Heart left ventricle (tissue), 16 donors: ENCODE data around the gene CHIT1. TPM values are rescaled to one million over a fixed set of nuclear protein-coding genes. Genes with fewer than 3 reads are reported as not detected.

Source experiments
- ATAC-seq, 4 donors: fragments of 200-7000 bp; cut with Tn5 transposase; one replicate each; pipeline ENCODE4 v1.9.1; 2020 to 2022; ENCODE audit warnings: moderate library complexity in 4 of 4, mild to moderate bottlenecking in 3 of 4, moderate number of reproducible peaks in 1 of 4
- DNase-seq, 5 donors: peaks; one replicate each; pipeline ENCODE4 v3.0.0-alpha.2; 2020
- H3K27ac ChIP-seq, 12 donors: fragments of 200-600 bp; sonication (generic) in 4 of 12; one replicate each; pipeline versions ENCODE4 v1.5.0 to v1.8.0; 2016 to 2022; ENCODE audit warnings: mild to moderate bottlenecking in 2 of 12
- H3K27me3 ChIP-seq, 9 donors: fragments of 200-600 bp; sonication (generic) in 2 of 9; one replicate each; pipeline versions ENCODE4 v1.5.1 to v1.8.0; 2016 to 2022; ENCODE audit warnings: mild to moderate bottlenecking in 3 of 9
- H3K36me3 ChIP-seq, 9 donors: fragments of 200-600 bp; sonication (generic) in 2 of 9; one replicate each; pipeline versions ENCODE4 v1.5.0 to v1.8.0; 2018 to 2022; ENCODE audit warnings: mild to moderate bottlenecking in 2 of 9
- H3K4me1 ChIP-seq, 12 donors: fragments of 200-600 bp; sonication (generic) in 4 of 12; one replicate each; pipeline versions ENCODE4 v1.5.0 to v1.8.0; 2016 to 2022; ENCODE audit warnings: mild to moderate bottlenecking in 3 of 12
- H3K4me3 ChIP-seq, 12 donors: fragments of 200-600 bp; sonication (generic) in 4 of 12; one replicate each; pipeline versions ENCODE4 v1.5.0 to v1.8.0; 2017 to 2022; ENCODE audit warnings: mild to moderate bottlenecking in 9 of 12, moderate library complexity in 4 of 12
- H3K9me3 ChIP-seq, 12 donors: fragments of 200-600 bp; sonication (generic) in 4 of 12; one replicate each; pipeline versions ENCODE4 v1.5.0 to v1.8.0; 2016 to 2022; ENCODE audit warnings: mild to moderate bottlenecking in 1 of 12
- POLR2A ChIP-seq, 2 donors: fragments of 450-650 bp; IDR thresholded peaks; one replicate each; pipeline ENCODE4 v1.6.1; 2017; ENCODE audit warnings: antibody characterized with exemption in 2 of 2, mild to moderate bottlenecking in 2 of 2, moderate library complexity in 2 of 2
- WGBS, 4 donors: extraction: QIAGEN DNeasy Blood & Tissue Kit in 2 of 4; methylation state at CpG; one replicate each; pipeline versions ENCODE4 v1.1.5 to v1.1.7; 2013 to 2018; 5-methylcytosine and 5-hydroxymethylcytosine counted together
- intact Hi-C, 10 donors: fragments of 100-400 bp; cut with DNase I; formaldehyde crosslinking; loops; one replicate each; pipeline versions ENCODE4 v1.11.1 to v1.14.2; 2022
- polyA plus RNA-seq, 2 donors: library from polyadenylated mRNA; stranded (reverse); fragments of 200-250 nt; gene quantifications; one replicate each; pipeline ENCODE4 v1.2.3, GENCODE V29; 2013
- total RNA-seq, 9 donors: library from RNA; depleted of rRNA in 2 of 9; stranded (reverse); fragments of >200 nt in 2 of 9; fragmentation: NEBNext Ultra II Directional in 3 of 9; extraction: Animal tissue kit (Norgen Biotek cat#: 25700) in 3 of 9; gene quantifications; one replicate each; pipeline versions ENCODE4 v1.1.0 to v1.2.4, GENCODE V29; 2016 to 2023
- TF ChIP-seq, protein P1 (sequence below), 12 donors: fragments of 200-600 bp; sonication (generic) in 4 of 12; IDR thresholded peaks; one replicate each; pipeline versions ENCODE4 v1.5.0 to v1.8.0; 2018 to 2022; ENCODE audit warnings: antibody characterized with exemption in 12 of 12, mild to moderate bottlenecking in 5 of 12
- donor health status: ischemic (EF 13 %, LVEDD 7.1; RV severe dilation, severe dysfunction).
- donor health status: healthy with polysubstance abuse.
- donor health status: DM: no; HTN: yes; CAD: no.
- donor health status: DM: no; HTN: no; CAD: no.
- donor health status: ischemic (EF 25% LVEDD 6.9; RV normal size, moderate dysfunction).
- donor health status: ischemic (EF 25% LVEDD 5.7; RV mildly dilated, moderate dysfunction).
- donor health status: healthy.
- donor health status: DM: yes; HTN: yes; CAD: no.
- donor health status: ischemic (EF 35%, LVEDD 5.7; RV mildly dilated, moderate dysfunction).
- donor health status: nonischemic (EF 11% LVEDD 7.7; RV severe dilation, severe dysfunction).
- donor health status: DM: yes; HTN: yes; CAD: no.
- donor health status: PGD.
- donor health status: ischemic (EF 29% LVEDD 5.4; RV normal size, mild dysfunction).
- donor health status: nonischemic (EF 23%, LVEDD 6.1; RV moderate dilation, normal function).

CHIT1 gene
- total and polyA plus RNA-seq, 11 donors, result 0.05 to 1.7 (median 0.22) TPM; not detected in 6

GRCh38 chr1:203276916-203277545, 47.6 kb upstream of the CHIT1 start:
- intact Hi-C loops, result loop anchor here in 2 of 10 donors (10.0 kb wide), 2 partner anchors 418 to 428 kb away; no protein-coding TSS in a partner anchor
- ATAC-seq (peak in 2 of 4 donors; percentile 3 to 8), DNase-seq (peak in 2 of 5 donors; percentile 60 to 77)
- H3K27ac ChIP-seq, result peak overlapping the region; percentile 79 to 98 (median 92)
- no peaks in the 10 kb centered on the region for H3K27me3 ChIP-seq
- H3K4me3 ChIP-seq, result no peak overlapping the region
- H3K4me1 ChIP-seq, result peaks cover 13 to 91% (median 74%) of the 10 kb centered on the region in 12 donors
- TF ChIP-seq POLR2A (IDR thresholded peaks at IDR 0.05), result no peak
- no peaks in the 10 kb centered on the region for H3K36me3 ChIP-seq
- no peaks in the 10 kb centered on the region for H3K9me3 ChIP-seq
- 44 to 64% (median 48%) methylated on average over 7 to 9 of the region's 9 CpGs for WGBS, 4 donors

- H3K27me3 ChIP-seq, result no peaks in the 10 kb centered on the region
- no peaks in the 10 kb centered on the region for H3K9me3 ChIP-seq
- H3K4me3 ChIP-seq, result no peak overlapping the region
- ATAC-seq (no peak), DNase-seq (no peak)
- peaks cover 13 to 91% (median 69%) of the 10 kb centered on the region in 12 donors for H3K4me1 ChIP-seq
- TF ChIP-seq, protein P1, sequence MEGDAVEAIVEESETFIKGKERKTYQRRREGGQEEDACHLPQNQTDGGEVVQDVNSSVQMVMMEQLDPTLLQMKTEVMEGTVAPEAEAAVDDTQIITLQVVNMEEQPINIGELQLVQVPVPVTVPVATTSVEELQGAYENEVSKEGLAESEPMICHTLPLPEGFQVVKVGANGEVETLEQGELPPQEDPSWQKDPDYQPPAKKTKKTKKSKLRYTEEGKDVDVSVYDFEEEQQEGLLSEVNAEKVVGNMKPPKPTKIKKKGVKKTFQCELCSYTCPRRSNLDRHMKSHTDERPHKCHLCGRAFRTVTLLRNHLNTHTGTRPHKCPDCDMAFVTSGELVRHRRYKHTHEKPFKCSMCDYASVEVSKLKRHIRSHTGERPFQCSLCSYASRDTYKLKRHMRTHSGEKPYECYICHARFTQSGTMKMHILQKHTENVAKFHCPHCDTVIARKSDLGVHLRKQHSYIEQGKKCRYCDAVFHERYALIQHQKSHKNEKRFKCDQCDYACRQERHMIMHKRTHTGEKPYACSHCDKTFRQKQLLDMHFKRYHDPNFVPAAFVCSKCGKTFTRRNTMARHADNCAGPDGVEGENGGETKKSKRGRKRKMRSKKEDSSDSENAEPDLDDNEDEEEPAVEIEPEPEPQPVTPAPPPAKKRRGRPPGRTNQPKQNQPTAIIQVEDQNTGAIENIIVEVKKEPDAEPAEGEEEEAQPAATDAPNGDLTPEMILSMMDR (IDR thresholded peaks at IDR 0.05), result no peak
- TF ChIP-seq POLR2A (IDR thresholded peaks at IDR 0.05), result no peak
- H3K36me3 ChIP-seq, result no peaks in the 10 kb centered on the region
- WGBS, 4 donors, result 82 to 96% (median 91%) methylated on average over 5 of the region's 5 CpGs
- peak overlapping the region in 9 of 12 donors; percentile 79 to 98 (median 92) for H3K27ac ChIP-seq
- intact Hi-C loops, result loop anchor here in 2 of 10 donors (10.0 kb wide), 2 partner anchors 418 to 428 kb away; no protein-coding TSS in a partner anchor
These were observed 46.9 kb upstream of the CHIT1 start for GRCh38 chr1:203276408-203276807.

GRCh38 chr1:203275656-203276272, 46.3 kb upstream of the CHIT1 start:
- no peaks in the 10 kb centered on the region for H3K27me3 ChIP-seq
- no peaks in the 10 kb centered on the region for H3K36me3 ChIP-seq
- no peaks in the 10 kb centered on the region for H3K9me3 ChIP-seq
- intact Hi-C loops, result loop anchor here in 4 of 10 donors (2.0 to 10.0 kb wide), 3 partner anchors 51 to 429 kb away; no protein-coding TSS in a partner anchor
- DNase-seq, result no peak
- peak overlapping the region in 10 of 12 donors; percentile 48 to 98 (median 92) for H3K27ac ChIP-seq
- H3K4me3 ChIP-seq, result no peak overlapping the region
- peaks cover 13 to 92% (median 72%) of the 10 kb centered on the region in 12 donors for H3K4me1 ChIP-seq
- 85 to 90% (median 88%) methylated on average over 11 of the region's 11 CpGs for WGBS, 4 donors
- ATAC-seq, result no peak
- TF ChIP-seq POLR2A (IDR thresholded peaks at IDR 0.05), result no peak
- TF ChIP-seq, protein P1 (IDR thresholded peaks at IDR 0.05), result no peak

DNA sequence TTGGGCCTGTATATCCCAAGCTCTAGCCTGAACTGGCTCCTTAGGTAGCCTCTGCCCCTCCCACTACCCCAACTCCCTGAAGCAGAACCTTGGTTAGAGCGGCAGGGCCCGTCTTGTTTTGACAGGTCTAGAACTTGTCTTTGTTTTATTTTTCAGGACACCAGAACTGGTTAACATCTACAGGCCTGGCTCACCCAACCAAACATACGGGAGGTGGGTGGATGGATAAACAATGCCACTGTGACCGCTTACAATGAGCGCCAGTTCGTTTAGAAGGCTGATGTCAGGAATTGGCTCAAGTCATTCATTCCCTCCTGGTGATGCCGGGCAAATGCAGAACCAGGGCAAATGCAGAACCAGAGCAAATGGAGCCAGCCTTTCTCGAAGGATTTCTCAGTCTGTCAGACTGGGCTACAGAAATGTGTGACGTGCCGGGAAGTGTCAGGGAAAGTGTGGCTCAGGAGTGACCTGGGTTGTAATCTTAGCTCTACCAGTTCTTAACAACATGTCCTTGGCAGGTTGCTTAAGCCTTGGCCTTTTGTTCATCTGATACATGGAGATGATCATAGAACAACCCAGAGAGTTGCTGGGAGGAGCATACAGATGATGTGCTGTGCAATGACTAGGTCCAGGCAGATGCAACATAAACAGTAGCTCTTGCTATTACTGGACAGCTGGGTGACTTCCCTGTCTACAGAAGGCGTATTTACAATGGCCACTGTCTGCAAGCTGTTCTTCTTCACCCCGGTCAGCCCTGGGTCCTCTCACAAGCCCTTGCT, 45.3 kb upstream of the CHIT1 start:
- Histone ChIP-seq H3K4me3 (peak overlapping the region in 1 of 12 donors; percentile 54), H3K9me3 (no peaks in the 10 kb centered on the region), H3K36me3 (no peaks in the 10 kb centered on the region), H3K27me3 (no peaks in the 10 kb centered on the region), H3K4me1 (peaks cover 13 to 84% (median 67%) of the 10 kb centered on the region in 12 donors), H3K27ac (peak overlapping the region in 11 of 12 donors; percentile 48 to 98 (median 91))
- intact Hi-C loops, result loop anchor here (1.0 to 10.0 kb wide), 7 partner anchors 33 to 430 kb away; partner anchors contain the start of gene BTG2 (in 3 of the 10)
- peak in 1 of 5 donors; percentile 71 for DNase-seq
- no peak for TF ChIP-seq POLR2A (IDR thresholded peaks at IDR 0.05)
- TF ChIP-seq, protein P1 (IDR thresholded peaks at IDR 0.05), result no peak
- ATAC-seq, result peak in 3 of 4 donors; percentile 3 to 47 (median 28)
- WGBS, 4 donors, result 56 to 81% (median 63%) methylated on average over 12 of the region's 12 CpGs
